CD8-positive, alpha-beta memory T cell (primary cell): ENCODE measurements around the gene TMEM19. TPM values are rescaled to one million over a fixed set of nuclear protein-coding genes. Genes with fewer than 3 reads are reported as not detected.

Source experiments
- CTCF ChIA-PET: fragments of 350-600 bp; sonication (Branson Sonifier 250); formaldehyde crosslinking; loops from one replicate; lab custom pipeline; 2021; ENCODE audit warnings: antibody characterized with exemption; lab: Charles Lee
- POLR2A ChIA-PET: fragments of 350-600 bp; sonication (Branson Sonifier 250); formaldehyde crosslinking; loops from one replicate; lab custom pipeline; 2021; ENCODE audit warnings: antibody characterized with exemption; lab: Charles Lee
- DNase-seq, 5 donors: peaks; one replicate each; pipeline versions ENCODE4 v3.0.0 to v3.0.0-alpha.2; 2020 to 2022; ENCODE audit warnings: mixed read lengths in 1 of 5
- H3K27ac ChIP-seq: one replicate; pipeline ENCODE4 v1.7.0; 2013; ENCODE audit warnings: low read depth, mild to moderate bottlenecking, low read length, moderate library complexity
- H3K27me3 ChIP-seq: 2 replicates; pipeline ENCODE4 v1.7.0; 2013; ENCODE audit warnings: low read length, mild to moderate bottlenecking; ENCODE audit not compliant: insufficient read depth, poor library complexity, severe bottlenecking
- H3K36me3 ChIP-seq: 2 replicates; pipeline ENCODE4 v1.7.0; 2013; ENCODE audit warnings: mild to moderate bottlenecking, low read length, moderate library complexity; ENCODE audit not compliant: insufficient read depth
- H3K4me1 ChIP-seq: 2 replicates; pipeline ENCODE4 v1.7.0; 2013; ENCODE audit warnings: mild to moderate bottlenecking, low read length, moderate library complexity; ENCODE audit not compliant: insufficient read depth
- H3K4me3 ChIP-seq: 2 replicates; pipeline ENCODE4 v1.7.0; 2013; ENCODE audit warnings: mild to moderate bottlenecking, low read length
- H3K9me3 ChIP-seq: 2 replicates; pipeline ENCODE4 v1.7.0; 2013; ENCODE audit warnings: mild to moderate bottlenecking, low read length
- H3K27ac Mint-ChIP-seq, 8 donors: one replicate each; pipeline ENCODE4 v1.8.0; 2020 to 2021; ENCODE audit warnings: mixed read lengths in 8 of 8, mild to moderate bottlenecking in 6 of 8, inconsistent platforms in 3 of 8, moderate library complexity in 3 of 8
- H3K27me3 Mint-ChIP-seq, 2 donors: one replicate each; pipeline ENCODE4 v1.8.0; 2020 to 2021; ENCODE audit warnings: mixed read lengths in 2 of 2, mild to moderate bottlenecking in 1 of 2, moderate library complexity in 1 of 2
- H3K36me3 Mint-ChIP-seq, 3 donors: one replicate each; pipeline ENCODE4 v1.8.0; 2020 to 2021; ENCODE audit warnings: mixed read lengths in 3 of 3, inconsistent platforms in 1 of 3, mild to moderate bottlenecking in 1 of 3
- H3K4me1 Mint-ChIP-seq, 3 donors: one replicate each; pipeline ENCODE4 v1.8.0; 2020 to 2021; ENCODE audit warnings: mixed read lengths in 3 of 3, inconsistent platforms in 1 of 3, mild to moderate bottlenecking in 1 of 3
- H3K4me3 Mint-ChIP-seq, 7 donors: one replicate each; pipeline ENCODE4 v1.8.0; 2020 to 2021; ENCODE audit warnings: mixed read lengths in 7 of 7, mild to moderate bottlenecking in 6 of 7, moderate library complexity in 4 of 7, inconsistent platforms in 2 of 7
- H3K9me3 Mint-ChIP-seq, 5 donors: one replicate each; pipeline ENCODE4 v1.8.0; 2020 to 2022; ENCODE audit warnings: mixed read lengths in 5 of 5, mild to moderate bottlenecking in 3 of 5, moderate library complexity in 2 of 5, inconsistent platforms in 1 of 5
- polyA plus RNA-seq: library from polyadenylated mRNA; unstranded; fragments of 300-500 nt; fragmentation: Illumina TruSeq; gene quantifications from one replicate; pipeline ENCODE4 v1.2.3, GENCODE V29; 2021
- total RNA-seq, 2 experiments: library from RNA; stranded (reverse); gene quantifications; one replicate each; pipeline ENCODE4 v1.2.3, GENCODE V29; 2021

The TMEM19 gene
- total and polyA plus RNA-seq, 3 experiments from 2014 or later: 18.6 to 33.6 (median 21.4) TPM

DNA sequence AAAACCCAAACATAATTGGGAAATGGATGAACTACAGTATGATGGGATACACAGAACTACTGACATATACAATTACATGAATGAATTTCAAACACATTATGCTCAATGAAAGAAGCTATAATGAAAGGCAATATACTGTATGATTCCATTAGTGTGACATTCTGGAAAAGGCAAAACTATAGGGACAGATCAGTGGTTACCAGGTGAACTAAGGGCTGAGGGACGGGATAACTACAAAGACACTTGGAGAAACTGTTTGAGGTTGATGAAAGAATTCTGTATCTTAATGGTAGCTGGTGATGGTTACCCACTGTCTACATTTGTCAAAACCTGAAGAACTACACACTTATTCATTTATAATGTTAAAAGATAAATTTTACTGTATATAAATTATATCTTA lies 30.0 kb upstream of the TMEM19 start:
- Histone ChIP-seq H3K4me1 (peaks cover 41% of the 10 kb centered on the region), H3K4me3 (no peak overlapping the region), H3K36me3 (peaks cover 31% of the 10 kb centered on the region), H3K27ac (no peak overlapping the region), H3K27me3 (no peaks in the 10 kb centered on the region), H3K9me3 (no peaks in the 10 kb centered on the region)
- Mint-ChIP-seq H3K27ac (peak overlapping the region in 5 of 8 donors; percentile 16 to 74 (median 71)), H3K36me3 (peaks cover 0 to 53% (median 13%) of the 10 kb centered on the region in 3 donors), H3K9me3 (no peaks in the 10 kb centered on the region), H3K4me1 (peaks cover 21 to 42% (median 38%) of the 10 kb centered on the region in 3 donors), H3K27me3 (no peaks in the 10 kb centered on the region), H3K4me3 (peak overlapping the region; percentile 3 to 63 (median 51))
- DNase-seq: no peak
- ChIA-PET CTCF (no interaction called here), POLR2A (no interaction called here)

DNA sequence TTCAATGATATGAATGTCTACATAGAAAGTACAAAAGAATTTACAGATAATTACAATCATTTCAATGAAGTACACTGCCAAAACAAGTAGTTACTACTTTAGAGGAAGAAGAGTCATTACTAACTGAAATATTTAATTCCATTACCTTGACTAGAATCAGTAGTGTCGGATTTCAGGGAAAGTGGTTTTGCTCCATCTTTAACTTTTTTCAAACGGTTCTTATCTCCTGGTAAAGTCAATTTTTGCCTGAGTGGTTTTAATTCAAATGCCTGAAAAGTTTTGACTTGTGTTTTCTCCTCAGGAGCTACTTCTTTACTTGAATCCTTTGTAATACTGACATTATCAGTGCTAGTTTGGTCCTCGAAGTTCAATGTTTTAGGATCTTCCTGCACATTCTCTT lies 29.1 kb upstream of the TMEM19 start:
- Mint-ChIP-seq H3K4me3 (no peak overlapping the region), H3K36me3 (peaks cover 0 to 53% (median 13%) of the 10 kb centered on the region in 3 donors), H3K27me3 (no peaks in the 10 kb centered on the region), H3K9me3 (no peaks in the 10 kb centered on the region), H3K27ac (peak overlapping the region in 1 of 8 donors; percentile 20), H3K4me1 (peaks cover 25 to 44% (median 41%) of the 10 kb centered on the region in 3 donors)
- H3K36me3 ChIP-seq: peaks cover 31% of the 10 kb centered on the region
- H3K4me3 ChIP-seq: no peak overlapping the region
- no peaks in the 10 kb centered on the region for H3K9me3 ChIP-seq
- CTCF ChIA-PET: no interaction called here
- POLR2A ChIA-PET: interaction anchor here (1.0 kb wide), 1 partner anchor 30 kb away, joined by 3 read pairs; no protein-coding TSS in a partner anchor
- peaks cover 37% of the 10 kb centered on the region for H3K4me1 ChIP-seq
- DNase-seq: no peak
- H3K27me3 ChIP-seq: no peaks in the 10 kb centered on the region
- H3K27ac ChIP-seq: no peak overlapping the region

- POLR2A ChIA-PET: interaction anchor here (0.6 to 3.6 kb wide), 6 partner anchors 24 to 178 kb away, joined by 3 to 74 read pairs (median 12); partner anchors contain the start of genes RAB21, TBC1D15 and TMEM19
- peaks cover 0 to 56% (median 17%) of the 10 kb centered on the region in 3 donors for H3K36me3 Mint-ChIP-seq
Observed at GRCh38 chr12:71661977-71662530, 23.8 kb upstream of the TMEM19 start.

GRCh38 chr12:71662849-71663560 lies 22.9 kb upstream of the TMEM19 start:
- peak; percentile 61 to 83 (median 73) for DNase-seq
- Histone ChIP-seq H3K27me3 (no peaks in the 10 kb centered on the region), H3K9me3 (no peaks in the 10 kb centered on the region), H3K4me1 (peaks cover 33% of the 10 kb centered on the region), H3K36me3 (peaks cover 14% of the 10 kb centered on the region), H3K27ac (peak overlapping the region; percentile 99), H3K4me3 (peak overlapping the region; percentile 90)
- Mint-ChIP-seq H3K27ac (peak overlapping the region; percentile 97 to 100 (median 100)), H3K36me3 (peaks cover 0 to 50% (median 17%) of the 10 kb centered on the region in 3 donors), H3K9me3 (no peaks in the 10 kb centered on the region), H3K4me3 (peak overlapping the region; percentile 94 to 100 (median 99)), H3K27me3 (peaks cover 0 to 3% of the 10 kb centered on the region in 2 donors), H3K4me1 (peaks cover 49 to 65% (median 64%) of the 10 kb centered on the region in 3 donors)
- ChIA-PET CTCF (interaction anchor here (0.6 to 3.7 kb wide), 9 partner anchors 8 to 187 kb away, joined by 3 to 34 read pairs (median 5); partner anchors contain the start of genes RAB21, TBC1D15 and TMEM19), POLR2A (interaction anchor here (0.6 to 3.6 kb wide), 7 partner anchors 16 to 177 kb away, joined by 3 to 74 read pairs (median 5); partner anchors contain the start of genes RAB21, TBC1D15 and TMEM19)

More at GRCh38 chr12:71661977-71662530, 23.8 kb upstream of the TMEM19 start:
- peaks cover 33% of the 10 kb centered on the region for H3K4me1 ChIP-seq
- peaks cover 0 to 3% of the 10 kb centered on the region in 2 donors for H3K27me3 Mint-ChIP-seq
- H3K36me3 ChIP-seq: peaks cover 14% of the 10 kb centered on the region
- H3K27me3 ChIP-seq: no peaks in the 10 kb centered on the region
- no peaks in the 10 kb centered on the region for H3K9me3 ChIP-seq
- peak overlapping the region; percentile 97 to 100 (median 100) for H3K27ac Mint-ChIP-seq
- H3K9me3 Mint-ChIP-seq: no peaks in the 10 kb centered on the region
- DNase-seq: no peak
- peaks cover 45 to 68% (median 57%) of the 10 kb centered on the region in 3 donors for H3K4me1 Mint-ChIP-seq
- peak overlapping the region; percentile 90 for H3K4me3 ChIP-seq
- H3K27ac ChIP-seq: peak overlapping the region; percentile 99
- CTCF ChIA-PET: no interaction called here
- peak overlapping the region; percentile 94 to 100 (median 99) for H3K4me3 Mint-ChIP-seq

GRCh38 chr12:71663561-71664410 lies 22.1 kb upstream of the TMEM19 start, which contains the start of the genes THAP2 and ZFC3H1:
Gene THAP2, plus strand, starts transcription at chr12:71664301. Its CDS starts 209 bp downstream, at chr12:71664510.
Gene ZFC3H1, minus strand, starts transcription at chr12:71663848. Its CDS starts 238 bp downstream, at chr12:71663610.
- H3K4me1 Mint-ChIP-seq: peaks cover 48 to 63% (median 59%) of the 10 kb centered on the region in 3 donors
- H3K4me3 ChIP-seq: peak within 1 kb of the TSS; percentile 90
- peaks cover 0 to 3% of the 10 kb centered on the region in 2 donors for H3K27me3 Mint-ChIP-seq
- peak within 1 kb of the TSS; percentile 99 for H3K27ac ChIP-seq
- CTCF ChIA-PET: interaction anchor here (0.8 to 3.7 kb wide), 13 partner anchors 11 to 186 kb away, joined by 3 to 34 read pairs (median 4); partner anchors contain the start of genes RAB21, TBC1D15 and TMEM19
- peaks cover 33% of the 10 kb centered on the region for H3K4me1 ChIP-seq
- peak; percentile 85 to 96 (median 95) for DNase-seq
- no peaks in the 10 kb centered on the region for H3K27me3 ChIP-seq
- H3K36me3 ChIP-seq: peaks cover 12% of the 10 kb centered on the region
- peak within 1 kb of the TSS; percentile 97 to 100 (median 100) for H3K27ac Mint-ChIP-seq
- peaks cover 0 to 44% (median 14%) of the 10 kb centered on the region in 3 donors for H3K36me3 Mint-ChIP-seq
- H3K9me3 ChIP-seq: no peaks in the 10 kb centered on the region
- POLR2A ChIA-PET: interaction anchor here (0.6 to 3.6 kb wide), 9 partner anchors 14 to 1420 kb away, joined by 3 to 74 read pairs (median 5); partner anchors contain the start of genes RAB21, TBC1D15 and TMEM19
- H3K9me3 Mint-ChIP-seq: no peaks in the 10 kb centered on the region
- peak within 1 kb of the TSS; percentile 94 to 100 (median 99) for H3K4me3 Mint-ChIP-seq

DNA sequence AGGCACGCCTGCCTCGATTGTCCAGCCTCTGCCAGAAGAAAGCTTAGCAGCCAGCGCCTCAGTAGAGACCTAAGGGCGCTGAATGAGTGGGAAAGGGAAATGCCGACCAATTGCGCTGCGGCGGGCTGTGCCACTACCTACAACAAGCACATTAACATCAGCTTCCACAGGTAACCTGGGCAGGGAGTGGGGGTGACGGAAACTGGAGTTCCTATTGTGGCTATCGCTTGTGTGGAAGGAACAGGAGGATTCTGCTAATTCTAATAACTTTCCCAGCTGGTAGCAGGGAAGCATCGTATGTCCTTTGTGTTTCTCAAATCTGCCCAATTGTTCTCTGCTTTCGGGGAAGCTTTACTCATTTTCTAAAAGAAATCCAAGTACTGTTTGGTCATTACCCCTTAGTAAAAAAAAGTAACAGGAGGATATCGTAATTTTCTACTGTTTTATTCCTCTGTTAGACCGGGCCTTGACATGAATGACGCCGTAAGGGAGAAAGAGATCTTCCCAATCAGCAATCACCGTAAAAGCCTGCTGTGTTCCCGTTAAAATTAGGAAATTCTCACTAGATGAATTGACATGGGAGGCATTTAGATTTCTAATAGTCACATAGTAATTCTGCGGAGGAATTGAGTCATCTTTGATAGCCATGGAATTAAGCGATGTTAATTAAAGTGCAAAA lies 21.3 kb upstream of the TMEM19 start:
- Histone ChIP-seq H3K27me3 (no peaks in the 10 kb centered on the region), H3K4me1 (peaks cover 33% of the 10 kb centered on the region), H3K27ac (peak overlapping the region; percentile 99), H3K36me3 (peaks cover 4% of the 10 kb centered on the region), H3K4me3 (peak overlapping the region; percentile 90), H3K9me3 (no peaks in the 10 kb centered on the region)
- Mint-ChIP-seq H3K27ac (peak overlapping the region; percentile 97 to 100 (median 100)), H3K4me1 (peaks cover 41 to 55% (median 51%) of the 10 kb centered on the region in 3 donors), H3K36me3 (peaks cover 0 to 36% (median 9%) of the 10 kb centered on the region in 3 donors), H3K4me3 (peak overlapping the region; percentile 94 to 100 (median 99)), H3K27me3 (peaks cover 0 to 3% of the 10 kb centered on the region in 2 donors), H3K9me3 (no peaks in the 10 kb centered on the region)
- CTCF ChIA-PET: interaction anchor here (0.8 to 3.7 kb wide), 11 partner anchors 10 to 185 kb away, joined by 3 to 34 read pairs (median 4); partner anchors contain the start of genes RAB21, TBC1D15 and TMEM19
- DNase-seq: no peak
- POLR2A ChIA-PET: interaction anchor here (0.9 to 3.6 kb wide), 7 partner anchors 13 to 1421 kb away, joined by 3 to 74 read pairs (median 5); partner anchors contain the start of genes RAB21, TBC1D15 and TMEM19
